K562 (cell line): ENCODE data around the gene COMMD2. TPM values are rescaled to one million over a fixed set of nuclear protein-coding genes. Genes with fewer than 3 reads are reported as not detected.

Experiments
- ATAC-seq: fragments of 200-7000 bp; cut with Tn5 transposase; 3 replicates; pipeline ENCODE4 v1.9.1; 2020; ENCODE audit warnings: moderate library complexity
- BruUV-seq: library from RNA; stranded (reverse); fragments of 400-500 nt; replicated peaks from 2 replicates; lab custom pipeline; 2021; lab: Mats Ljungman, UMichigan
- CTCF ChIA-PET: fragments of 300-600 bp; formaldehyde crosslinking; extraction: SDS; loops from one replicate; lab custom pipeline; 2021; ENCODE audit warnings: low intra/inter-chr PET ratio; lab: Yijun Ruan, JAX
- POLR2A ChIA-PET: fragments of 300-600, 350-650 bp; sonication (Branson Sonifier 250); formaldehyde crosslinking; extraction: SDS; loops from one replicate; lab custom pipeline; 2021; ENCODE audit warnings: antibody characterized with exemption, inconsistent platforms; lab: Yijun Ruan, JAX
- DNase-seq, 4 experiments: peaks; one replicate each; pipeline versions ENCODE4 v3.0.0 to v3.0.0-alpha.2; 2011 to 2018; ENCODE audit warnings: low spot score in 3 of 4, mixed read lengths in 3 of 4; ENCODE audit errors: extremely low read depth in 1 of 4
- FAIRE-seq: peaks from 2 replicates; lab custom pipeline; 2011; peaks lifted over from hg19 to GRCh38; lab: Jason Lieb, UNC
- H2AFZ ChIP-seq: 2 replicates; pipeline ENCODE4 v1.6.0; 2011; ENCODE audit warnings: low read depth, low read length, control low read depth, inconsistent platforms
- H3K27ac ChIP-seq: fragments of 200-600 bp; 3 replicates; pipeline ENCODE4 v1.8.0; 2011; ENCODE audit warnings: low read depth, mild to moderate bottlenecking, control low read depth, inconsistent platforms, low read length, moderate library complexity, mixed read lengths; ENCODE audit errors: extremely low read depth
- H3K27me3 ChIP-seq, 2 experiments: fragments of 300-600 bp in 1 of 2; 2 replicates in 1 of 2; 3 replicates in 1 of 2; pipeline versions ENCODE4 v1.6.0 to v1.8.0; 2011; ENCODE audit warnings: inconsistent platforms in 2 of 2, low read length in 2 of 2, mild to moderate bottlenecking in 1 of 2, mixed read lengths in 1 of 2, moderate library complexity in 1 of 2; ENCODE audit not compliant: control insufficient read depth in 2 of 2, insufficient read depth in 2 of 2
- H3K36me3 ChIP-seq: fragments of 300-600 bp; 3 replicates; pipeline ENCODE4 v1.8.0; 2011; ENCODE audit warnings: mild to moderate bottlenecking, low read length, inconsistent platforms; ENCODE audit not compliant: control insufficient read depth, insufficient read depth
- H3K4me1 ChIP-seq, 2 experiments: fragments of 200-600 bp in 1 of 2; replicated peaks in 1 of 2; 2 replicates in 1 of 2; 3 replicates in 1 of 2; pipeline versions ENCODE4 v1.5.1 to v1.8.0; 2011; ENCODE audit warnings: inconsistent platforms in 2 of 2, low read length in 2 of 2, mild to moderate bottlenecking in 1 of 2, mixed read lengths in 1 of 2, moderate library complexity in 1 of 2; ENCODE audit not compliant: control insufficient read depth in 2 of 2, insufficient read depth in 2 of 2
- H3K4me2 ChIP-seq: 2 replicates; pipeline ENCODE4 v1.6.1; 2011; ENCODE audit warnings: low read length, control low read depth, inconsistent platforms, mixed read lengths; ENCODE audit not compliant: insufficient read depth
- H3K4me3 ChIP-seq: fragments of 200-600 bp; sonication (generic), shearing (Covaris generic); 2 replicates; pipeline ENCODE4 v1.5.1; 2016; ENCODE audit warnings: control low read depth, inconsistent platforms
- H3K79me2 ChIP-seq: fragments of 200-600 bp; 3 replicates; pipeline ENCODE4 v1.8.0; 2011; ENCODE audit warnings: low read length, inconsistent platforms; ENCODE audit not compliant: control insufficient read depth, insufficient read depth
- H3K9ac ChIP-seq, 2 experiments: 2 replicates each; pipeline versions ENCODE4 v1.6.0 to v1.6.1; 2011; ENCODE audit warnings: low read depth in 2 of 2, low read length in 2 of 2, control low read depth in 1 of 2, inconsistent platforms in 1 of 2, mild to moderate bottlenecking in 1 of 2, mixed read lengths in 1 of 2; ENCODE audit not compliant: insufficient read depth in 1 of 2
- H3K9me1 ChIP-seq: one replicate; pipeline ENCODE4 v1.6.0; 2011; ENCODE audit warnings: inconsistent platforms, mild to moderate bottlenecking, low read length, moderate library complexity; ENCODE audit not compliant: control insufficient read depth, insufficient read depth
- H3K9me3 ChIP-seq: replicated peaks from 2 replicates; pipeline ENCODE4 v1.5.1; 2011; ENCODE audit warnings: low read depth, low read length, inconsistent platforms; ENCODE audit not compliant: control insufficient read depth, insufficient read depth
- H4K20me1 ChIP-seq: replicated peaks from 2 replicates; pipeline ENCODE4 v1.6.1; 2011; ENCODE audit warnings: low read length, inconsistent platforms, mixed read lengths; ENCODE audit not compliant: control insufficient read depth, insufficient read depth
- CSDE1 ChIP-seq, 2 experiments: fragments of 450-650 bp; IDR thresholded peaks; 2 replicates each; pipeline ENCODE4 v1.6.1; 2016; ENCODE audit warnings: mild to moderate bottlenecking in 1 of 2
- EGR1 ChIP-seq: fragments of 450-650 bp; conservative IDR thresholded peaks from 2 replicates; pipeline ENCODE4 v1.6.1; 2017; ENCODE audit warnings: mild to moderate bottlenecking
- ETV1 ChIP-seq: fragments of 450-650 bp; conservative IDR thresholded peaks from 2 replicates; pipeline ENCODE4 v1.6.1; 2016; ENCODE audit warnings: missing genetic modification characterization, control low read depth, low read depth, missing compliant biosample characterization
- HDAC6 ChIP-seq: IDR thresholded peaks from 2 replicates; pipeline ENCODE4 v1.6.1; 2012; ENCODE audit warnings: low read depth, mild to moderate bottlenecking, control low read depth, inconsistent platforms, low read length, moderate library complexity
- HIVEP1 ChIP-seq: fragments of 250-450 bp; sonication (Bioruptor Pico); IDR thresholded peaks from 2 replicates; pipeline ENCODE4 v1.4.0; 2020; ENCODE audit warnings: mild to moderate bottlenecking
- NCOR1 ChIP-seq: fragments of 450-650 bp; IDR thresholded peaks from 2 replicates; pipeline ENCODE4 v1.6.1; 2016; ENCODE audit warnings: mild to moderate bottlenecking, moderate library complexity
- NFRKB ChIP-seq: fragments of 450-650 bp; IDR thresholded peaks from 2 replicates; pipeline ENCODE4 v1.6.1; 2016; ENCODE audit warnings: low read depth
- NR1H2 ChIP-seq: sonication (generic); formaldehyde crosslinking; IDR thresholded peaks from 2 replicates; pipeline ENCODE4 v1.4.0; 2020; ENCODE audit warnings: mild to moderate bottlenecking, missing genetic modification reagents
- SMAD1 ChIP-seq: fragments of 150-350 bp; IDR thresholded peaks from 2 replicates; pipeline ENCODE4 v1.6.1; 2014; ENCODE audit warnings: low read length, low read depth; ENCODE audit not compliant: partially characterized antibody
- SP1 ChIP-seq: sonication (generic); formaldehyde crosslinking; IDR thresholded peaks from 2 replicates; pipeline ENCODE4 v1.8.1; 2022; ENCODE audit warnings: mild to moderate bottlenecking, missing genetic modification reagents
- TEAD4 ChIP-seq, 2 experiments: sonication (generic) in 1 of 2; formaldehyde crosslinking in 1 of 2; IDR thresholded peaks; 2 replicates each; pipeline versions ENCODE4 v1.6.1 to v1.8.0; 2012 to 2022; ENCODE audit warnings: borderline replicate concordance in 1 of 2, inconsistent platforms in 1 of 2, low read length in 1 of 2, mild to moderate bottlenecking in 1 of 2, missing genetic modification reagents in 1 of 2
- ZNF551 ChIP-seq: fragments of 250-450 bp; sonication (Bioruptor Pico); IDR thresholded peaks from 2 replicates; pipeline ENCODE4 v1.5.0; 2021; ENCODE audit warnings: mild to moderate bottlenecking, moderate library complexity
- ZNF717 ChIP-seq: fragments of 250-450 bp; sonication (Bioruptor Pico); IDR thresholded peaks from 2 replicates; pipeline ENCODE4 v1.5.0; 2021
- ZNF76 ChIP-seq: fragments of 250-450 bp; sonication (Bioruptor Pico); IDR thresholded peaks from 2 replicates; pipeline ENCODE4 v1.4.0; 2020; ENCODE audit warnings: mild to moderate bottlenecking, moderate library complexity, borderline replicate concordance
- WGBS: fragments of 100-300 bp; shearing (Covaris generic); methylation state at CpG from one replicate; pipeline ENCODE4 v1.1.6; 2016; ENCODE audit warnings: low coverage, mixed read lengths; ENCODE audit not compliant: insufficient coverage; ENCODE audit errors: missing lambda C conversion rate; 5-methylcytosine and 5-hydroxymethylcytosine counted together
- in situ Hi-C: fragments of 300-500 bp; cut with MboI; formaldehyde crosslinking; loops from 4 replicates; pipeline ENCODE4 v1.15.0; 2018; ENCODE audit warnings: inconsistent platforms, mixed read lengths
- intact Hi-C: fragments of 100-400 bp; cut with micrococcal nuclease; formaldehyde crosslinking; loops from 2 replicates; pipeline ENCODE4 v1.14.2; 2022
- polyA plus RNA-seq, 8 experiments: library from polyadenylated mRNA; depleted of rRNA in 4 of 8; stranded (reverse) in 5 of 8; unstranded in 3 of 8; fragments of >200 nt; fragmentation: Nextera tagmentation in 2 of 8; fragmentation: Illumina TruSeq in 1 of 8; extraction: Ambion mirVana in 2 of 8; extraction: Trizol in 1 of 8; gene quantifications; 2 replicates each; pipeline versions ENCODE4 v1.2.1 to v1.2.3, GENCODE V29; 2011 to 2014; ENCODE audit warnings: inconsistent platforms in 1 of 8, missing spikeins in 1 of 8
- total RNA-seq, 7 experiments: library from RNA; depleted of rRNA in 6 of 7; stranded (reverse); fragments of >200 nt in 6 of 7; fragmentation: Illumina TruSeq in 2 of 7; extraction: Trizol in 2 of 7; gene quantifications; 2 replicates each; pipeline versions ENCODE4 v1.2.1 to v1.2.3, GENCODE V29; 2011 to 2021; ENCODE audit warnings: low replicate concordance in 1 of 7

Gene COMMD2
- total and polyA plus RNA-seq, 9 of the 15 experiments (the other 6 are each of a cell fraction or from before 2014, with no cell fraction given) = 25.8 to 102 (median 41.8) TPM

DNA sequence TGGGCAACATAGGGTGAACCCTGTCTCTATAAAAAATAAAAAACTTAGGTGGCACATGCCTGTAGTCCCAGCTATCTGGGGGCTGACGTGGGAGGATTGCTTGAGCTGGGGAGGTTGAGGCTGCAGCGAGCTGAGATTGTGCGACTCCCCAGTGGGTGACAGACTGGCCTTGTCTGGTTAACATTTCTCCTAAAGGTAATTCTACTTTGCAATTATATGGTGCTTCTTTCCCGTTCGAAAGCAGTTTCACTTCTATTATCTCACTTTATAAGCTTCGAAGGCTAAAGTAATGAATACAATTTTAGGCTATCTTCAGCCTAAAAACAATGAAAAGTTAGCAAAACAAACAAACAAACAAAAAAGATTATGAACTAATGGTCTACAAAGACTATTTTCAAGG, 35.3 kb downstream of the COMMD2 start:
- CTCF ChIA-PET = interaction anchor here (0.6 to 1.5 kb wide), 4 partner anchors 135 to 222 kb away, joined by 3 to 11 read pairs (median 4); no protein-coding TSS in a partner anchor
- ATAC-seq (no peak), FAIRE-seq (no peak), DNase-seq (no peak)
- H4K20me1 ChIP-seq = no peaks in the 10 kb centered on the region
- H3K27ac ChIP-seq = no peak overlapping the region
- H3K4me2 ChIP-seq = no peak overlapping the region
- BruUV-seq = no TSS peak
- H3K27me3 ChIP-seq = peaks cover 0 to 23% of the 10 kb centered on the region in 2 experiments; a peak in 2 of 5 replicates
- no peaks in the 10 kb centered on the region for H3K36me3 ChIP-seq
- H3K9ac ChIP-seq = no peak overlapping the region
- no peak for TF ChIP-seq NR1H2 (CRISPR knock-in tag)
- no peak for TF ChIP-seq ZNF76 (CRISPR knock-in tag)
- no peak for TF ChIP-seq ZNF551 (CRISPR knock-in tag)
- no peak for TF ChIP-seq CSDE1 (IDR thresholded peaks at IDR 0.05)
- TF ChIP-seq TEAD4 (IDR thresholded peaks at IDR 0.05; ENCODE audit: low read length) = no peak
- no peak for TF ChIP-seq TEAD4 (CRISPR knock-in tag; IDR thresholded peaks at IDR 0.05; ENCODE audit: borderline replicate concordance)
- no peak for TF ChIP-seq EGR1
- TF ChIP-seq NFRKB = no peak
- no peak for TF ChIP-seq ZNF717
- no peak for TF ChIP-seq SMAD1
- no peak for TF ChIP-seq HDAC6
- TF ChIP-seq HIVEP1 (CRISPR knock-in tag) = no peak
- TF ChIP-seq SP1 (CRISPR knock-in tag) = no peak
- TF ChIP-seq ETV1 = no peak
- no peak for TF ChIP-seq NCOR1
- peaks cover 0 to 11% of the 10 kb centered on the region in 2 experiments; a peak in 1 of 5 replicates for H3K4me1 ChIP-seq
- no peaks in the 10 kb centered on the region for H3K79me2 ChIP-seq
- POLR2A ChIA-PET = interaction anchor here (1.2 kb wide), 1 partner anchor 9 kb away, joined by 3 read pairs; no protein-coding TSS in a partner anchor
- intact Hi-C loops (loop anchor here (1.0 to 5.0 kb wide), 3 partner anchors 150 to 205 kb away; no protein-coding TSS in a partner anchor), in situ Hi-C loops (loop anchor here (5.0 kb wide), 1 partner anchor 195 kb away; no protein-coding TSS in a partner anchor)
- no peaks in the 10 kb centered on the region for H3K9me3 ChIP-seq
- H3K9me1 ChIP-seq = no peaks in the 10 kb centered on the region
- no peak overlapping the region for H3K4me3 ChIP-seq
- H2AFZ ChIP-seq = no peak overlapping the region
- 11% methylated on average over 6 of the region's 6 CpGs for WGBS
